Measurements from ENCODE around the gene NR2C1. TPM values are rescaled to one million over a fixed set of nuclear protein-coding genes. Genes with fewer than 3 reads are reported as not detected.
"Not testable (repeated sequence)": the region's sequence is repeated elsewhere in the genome, so short reads cannot be mapped to it uniquely, and the experiment has no call there.

The NR2C1 gene
- polyA plus RNA-seq, 3 donors from 2014 or later = 1.4 to 9.5 (median 5.9) TPM

GRCh38 chr12:95100264-95101190, 27.1 kb upstream of the NR2C1 start:
- Mint-ChIP-seq H3K4me1 (no peaks in the 10 kb centered on the region), H3K36me3 (no peaks in the 10 kb centered on the region), H3K4me3 (no peak overlapping the region), H3K27me3 (ENCODE audit: low read depth in 3 of 3) (peaks cover 0 to 7% (median 2%) of the 10 kb centered on the region in 3 donors), H3K9me3 (no peaks in the 10 kb centered on the region), H3K27ac (no peak overlapping the region)
- DNase-seq = no peak

GRCh38 chr12:95099270-95099790, 25.9 kb upstream of the NR2C1 start:
- H3K36me3 Mint-ChIP-seq = no peaks in the 10 kb centered on the region
- H3K9me3 Mint-ChIP-seq = no peaks in the 10 kb centered on the region
- no peaks in the 10 kb centered on the region for H3K4me1 Mint-ChIP-seq
- H3K27me3 Mint-ChIP-seq (ENCODE audit: low read depth in 3 of 3) = peaks cover 0 to 7% (median 0%) of the 10 kb centered on the region in 3 donors
- H3K4me3 Mint-ChIP-seq = no peak overlapping the region
- no peak overlapping the region for H3K27ac Mint-ChIP-seq
- no peak for DNase-seq

DNA sequence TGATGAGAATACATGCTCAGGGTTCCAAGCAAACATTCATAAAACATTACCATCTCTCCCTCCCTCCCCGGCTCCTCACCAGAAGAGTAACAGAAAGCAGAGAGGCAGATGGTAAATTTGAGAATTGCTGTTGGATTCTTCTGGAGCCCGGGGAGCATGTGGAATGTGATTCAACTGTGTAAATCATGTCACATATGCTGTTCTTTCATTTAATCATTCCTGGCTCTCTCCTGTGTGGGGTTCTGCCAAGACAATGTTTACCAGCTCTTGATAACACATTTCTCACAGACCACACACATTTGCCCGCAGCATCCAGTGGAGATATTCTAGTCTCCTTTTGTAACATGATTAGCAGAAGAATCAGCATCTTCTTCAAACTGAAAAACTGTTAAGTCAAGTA, 23.4 kb upstream of the NR2C1 start:
- H3K27ac Mint-ChIP-seq = no peak overlapping the region
- DNase-seq = no peak
- no peaks in the 10 kb centered on the region for H3K4me1 Mint-ChIP-seq
- no peaks in the 10 kb centered on the region for H3K36me3 Mint-ChIP-seq
- peaks cover 0 to 7% (median 0%) of the 10 kb centered on the region in 3 donors for H3K27me3 Mint-ChIP-seq (ENCODE audit: low read depth in 3 of 3)
- no peak overlapping the region for H3K4me3 Mint-ChIP-seq
- no peaks in the 10 kb centered on the region for H3K9me3 Mint-ChIP-seq

- Mint-ChIP-seq H3K9me3 (no peaks in the 10 kb centered on the region), H3K4me3 (no peak overlapping the region), H3K27me3 (ENCODE audit: low read depth in 3 of 3) (peaks cover 0 to 7% (median 0%) of the 10 kb centered on the region in 3 donors), H3K4me1 (no peaks in the 10 kb centered on the region), H3K36me3 (no peaks in the 10 kb centered on the region), H3K27ac (no peak overlapping the region)
- DNase-seq = no peak
These were observed 23.0 kb upstream of the NR2C1 start for GRCh38 chr12:95096378-95096777.

- not testable (repeated sequence) for H3K36me3 Mint-ChIP-seq; DNase-seq; H3K4me1 Mint-ChIP-seq; H3K27ac Mint-ChIP-seq; H3K4me3 Mint-ChIP-seq; H3K27me3 Mint-ChIP-seq (ENCODE audit: low read depth in 3 of 3); H3K9me3 Mint-ChIP-seq
These were observed 22.4 kb upstream of the NR2C1 start for GRCh38 chr12:95095866-95096265.

DNA sequence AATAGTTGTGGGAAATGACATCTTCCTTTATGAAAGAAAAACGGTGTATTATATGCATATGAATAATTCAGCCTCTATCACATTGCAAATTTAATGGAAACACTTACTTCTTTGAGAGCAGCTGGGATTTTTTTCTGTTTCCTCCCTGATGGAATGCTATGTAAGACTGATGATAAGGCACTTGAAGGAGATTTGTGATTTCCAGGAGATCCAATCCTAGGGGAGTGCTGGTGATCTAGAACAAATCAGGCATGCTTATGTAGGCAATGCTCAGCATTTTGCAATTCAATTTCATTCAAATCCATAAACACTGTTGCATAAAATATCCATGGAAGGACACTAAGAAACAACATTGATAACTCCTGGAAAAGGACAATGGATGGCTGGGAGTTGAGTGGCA, 16.0 kb upstream of the NR2C1 start:
- Mint-ChIP-seq H3K36me3 (no peaks in the 10 kb centered on the region), H3K4me3 (no peak overlapping the region), H3K27me3 (ENCODE audit: low read depth in 3 of 3) (peaks cover 0 to 2% (median 0%) of the 10 kb centered on the region in 3 donors), H3K27ac (no peak overlapping the region), H3K4me1 (no peaks in the 10 kb centered on the region), H3K9me3 (no peaks in the 10 kb centered on the region)
- no peak for DNase-seq

GRCh38 chr12:95088379-95088778, 15.0 kb upstream of the NR2C1 start:
- Mint-ChIP-seq H3K4me3 (no peak overlapping the region), H3K36me3 (no peaks in the 10 kb centered on the region)

DNA sequence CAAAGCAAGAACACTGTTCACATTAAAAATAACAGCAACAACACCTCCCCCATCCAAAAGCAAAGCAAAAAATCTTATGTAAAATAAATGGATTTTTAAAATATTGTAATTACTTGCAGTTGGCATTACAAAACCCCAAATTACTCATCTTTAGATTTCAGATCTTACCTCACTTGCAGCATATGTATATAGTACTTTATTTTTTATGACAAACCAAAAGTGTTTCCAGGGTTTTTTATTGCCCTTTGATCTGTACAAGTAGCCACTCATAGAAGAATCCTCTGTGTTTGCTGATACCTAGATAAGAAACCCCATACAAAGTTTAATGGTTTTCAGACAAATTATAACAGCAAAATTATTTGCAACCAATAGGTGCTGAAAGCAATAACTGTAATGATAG, 12.2 kb upstream of the NR2C1 start:
- Mint-ChIP-seq H3K27me3 (ENCODE audit: low read depth in 3 of 3) (peaks cover 0 to 2% (median 0%) of the 10 kb centered on the region in 3 donors), H3K4me1 (no peaks in the 10 kb centered on the region), H3K36me3 (no peaks in the 10 kb centered on the region), H3K9me3 (no peaks in the 10 kb centered on the region), H3K4me3 (no peak overlapping the region), H3K27ac (no peak overlapping the region)
- no peak for DNase-seq

More at GRCh38 chr12:95088379-95088778, 15.0 kb upstream of the NR2C1 start:
- Mint-ChIP-seq H3K4me1 (no peaks in the 10 kb centered on the region), H3K9me3 (no peaks in the 10 kb centered on the region), H3K27ac (no peak overlapping the region), H3K27me3 (ENCODE audit: low read depth in 3 of 3) (peaks cover 0 to 2% (median 0%) of the 10 kb centered on the region in 3 donors)
- no peak for DNase-seq

GRCh38 chr12:95083938-95084337, 10.5 kb upstream of the NR2C1 start:
- Mint-ChIP-seq H3K4me1 (no peaks in the 10 kb centered on the region), H3K27me3 (ENCODE audit: low read depth in 3 of 3) (no peaks in the 10 kb centered on the region), H3K4me3 (no peak overlapping the region), H3K9me3 (no peaks in the 10 kb centered on the region), H3K27ac (no peak overlapping the region), H3K36me3 (no peaks in the 10 kb centered on the region)
- DNase-seq = no peak

DNA sequence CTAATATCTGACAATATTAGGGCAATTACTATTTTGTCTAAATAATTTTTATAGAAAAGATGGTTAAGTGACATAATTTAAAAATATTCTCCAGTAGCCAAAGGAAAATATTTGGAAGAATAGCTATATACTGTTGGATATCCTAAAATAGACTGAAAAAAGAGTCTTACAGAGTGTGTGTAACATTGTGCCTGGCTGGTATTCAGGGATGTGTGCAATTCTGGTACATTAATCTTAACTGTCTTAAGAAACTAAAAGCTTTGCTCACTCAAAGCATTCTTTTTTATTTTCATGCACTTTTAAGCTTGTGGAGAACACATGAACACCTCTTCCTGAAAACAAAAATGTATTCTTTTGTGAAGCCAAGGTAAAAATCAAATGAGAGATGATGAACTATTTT, 10.1 kb upstream of the NR2C1 start:
- Mint-ChIP-seq H3K27me3 (ENCODE audit: low read depth in 3 of 3) (no peaks in the 10 kb centered on the region), H3K4me1 (no peaks in the 10 kb centered on the region), H3K9me3 (no peaks in the 10 kb centered on the region), H3K4me3 (no peak overlapping the region), H3K27ac (no peak overlapping the region), H3K36me3 (no peaks in the 10 kb centered on the region)
- DNase-seq = no peak

DNA sequence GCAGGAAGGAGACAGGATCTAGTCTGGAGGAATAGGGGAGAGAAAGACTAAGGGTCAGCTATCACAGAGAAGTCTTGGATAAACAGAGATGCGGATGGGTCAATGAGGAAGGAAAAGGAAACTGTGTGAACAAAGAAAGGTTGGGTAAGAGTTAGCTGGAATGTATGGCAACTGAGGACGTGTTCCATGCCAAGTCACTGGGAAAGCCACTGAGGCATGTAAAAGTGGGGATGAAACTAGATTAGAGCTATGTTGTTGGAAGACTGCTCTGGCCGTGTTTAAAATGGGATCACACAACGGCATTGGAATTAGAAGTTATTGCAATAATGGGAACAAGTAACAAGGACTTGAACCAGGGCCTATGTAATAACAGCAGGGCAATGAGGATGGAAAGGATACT, 3.9 kb upstream of the NR2C1 start:
- peaks cover 2 to 8% (median 3%) of the 10 kb centered on the region in 3 donors for H3K27me3 Mint-ChIP-seq (ENCODE audit: low read depth in 3 of 3)

GRCh38 chr12:95074766-95075165, 1.3 kb upstream of the NR2C1 start:
- no peaks in the 10 kb centered on the region for H3K36me3 Mint-ChIP-seq
- no peak overlapping the region for H3K4me3 Mint-ChIP-seq
- no peaks in the 10 kb centered on the region for H3K9me3 Mint-ChIP-seq
- peaks cover 2 to 10% (median 4%) of the 10 kb centered on the region in 3 donors for H3K27me3 Mint-ChIP-seq (ENCODE audit: low read depth in 3 of 3)
- H3K4me1 Mint-ChIP-seq = peaks cover 16 to 27% of the 10 kb centered on the region in 2 donors
- no peak for DNase-seq
- H3K27ac Mint-ChIP-seq = no peak overlapping the region

More for the DNA sequence above, 3.9 kb upstream of the NR2C1 start:
- H3K36me3 Mint-ChIP-seq = no peaks in the 10 kb centered on the region
- DNase-seq = no peak
- H3K9me3 Mint-ChIP-seq = no peaks in the 10 kb centered on the region
- H3K4me1 Mint-ChIP-seq = peaks cover 10 to 12% of the 10 kb centered on the region in 2 donors
- no peak overlapping the region for H3K4me3 Mint-ChIP-seq
- no peak overlapping the region for H3K27ac Mint-ChIP-seq

DNA sequence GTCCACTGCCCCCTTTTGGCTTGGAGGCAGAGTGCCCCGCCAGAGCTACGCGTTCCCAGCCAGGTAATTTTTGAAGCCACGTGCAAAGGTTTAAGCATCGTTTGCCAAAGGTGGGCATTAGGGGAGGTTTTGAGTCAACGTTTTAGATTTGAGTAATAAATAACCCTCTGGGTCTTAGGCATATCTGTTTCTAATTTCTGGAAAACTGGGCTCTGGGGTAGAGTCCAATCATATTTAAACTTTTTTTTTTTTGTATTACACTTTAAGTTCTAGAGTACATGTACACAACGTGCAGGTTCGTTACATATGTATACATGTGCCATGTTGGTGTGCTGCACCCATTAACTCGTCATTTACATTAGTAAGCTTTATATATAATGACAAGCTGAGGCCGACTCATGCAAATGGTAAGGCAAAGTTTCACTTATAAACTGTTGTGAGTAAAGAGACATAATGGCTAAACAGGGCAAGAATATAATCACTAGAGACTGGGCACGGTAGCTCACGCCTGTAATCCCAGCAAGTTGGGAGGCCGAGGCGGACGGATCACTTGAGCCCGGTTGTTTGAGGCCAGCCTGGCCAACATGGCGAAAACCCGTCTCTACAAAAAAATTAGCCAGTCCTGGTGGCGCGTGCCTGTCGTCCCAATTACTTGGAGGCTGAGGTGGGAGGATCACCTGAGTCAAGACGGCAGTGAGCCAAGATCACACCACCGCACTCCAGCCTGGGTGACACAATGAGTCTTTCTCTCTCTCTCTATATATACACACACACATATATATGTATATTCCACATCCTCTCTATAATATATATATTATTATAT, 491 bp upstream of the NR2C1 start:
- Mint-ChIP-seq H3K9me3 (no peaks in the 10 kb centered on the region), H3K36me3 (no peaks in the 10 kb centered on the region), H3K4me1 (peaks cover 21 to 33% of the 10 kb centered on the region in 2 donors), H3K27me3 (ENCODE audit: low read depth in 3 of 3) (peaks cover 2 to 10% (median 4%) of the 10 kb centered on the region in 3 donors), H3K27ac (peak overlapping the region; percentile 82 to 96 (median 90)), H3K4me3 (peak overlapping the region; percentile 89 to 98 (median 96))
- DNase-seq = no peak

GRCh38 chr12:95070378-95070777, 3.0 kb downstream of the NR2C1 start:
- Mint-ChIP-seq H3K9me3 (no peaks in the 10 kb centered on the region), H3K27ac (no peak overlapping the region), H3K4me3 (peak overlapping the region in 1 of 5 donors; percentile 15), H3K4me1 (peaks cover 22 to 38% of the 10 kb centered on the region in 2 donors), H3K27me3 (ENCODE audit: low read depth in 3 of 3) (peaks cover 2 to 10% (median 4%) of the 10 kb centered on the region in 3 donors), H3K36me3 (peaks cover 3 to 10% (median 8%) of the 10 kb centered on the region in 3 donors)
- no peak for DNase-seq

Measured in immature natural killer cell (primary cell).